ENCODE data around the gene TNIK.

TNIK gene

GRCh38 chr3:171274222-171274621 is 186.0 kb downstream of the TNIK start:
- no peak for DNase-seq

- DNase-seq = no peak
These were observed 189.7 kb downstream of the TNIK start for GRCh38 chr3:171270541-171270940.

GRCh38 chr3:171269542-171269941 is 190.7 kb downstream of the TNIK start:
- no peak for DNase-seq

GRCh38 chr3:171268677-171269076 is 191.5 kb downstream of the TNIK start:
- DNase-seq = no peak

GRCh38 chr3:171267104-171267503 is 193.1 kb downstream of the TNIK start:
- no peak for DNase-seq

GRCh38 chr3:171266740-171267073 is 193.5 kb downstream of the TNIK start:
- no peak for DNase-seq

- no peak for DNase-seq
These were observed 194.0 kb downstream of the TNIK start for GRCh38 chr3:171266034-171266739.

- no peak for DNase-seq
These were observed 195.4 kb downstream of the TNIK start for GRCh38 chr3:171264758-171265157.

- DNase-seq = no peak
These were observed 197.8 kb downstream of the TNIK start for GRCh38 chr3:171262431-171262830.

- no peak for DNase-seq
These were observed 198.7 kb downstream of the TNIK start for GRCh38 chr3:171261487-171261886.

- DNase-seq = no peak
These were observed 199.3 kb downstream of the TNIK start for GRCh38 chr3:171260899-171261298.

GRCh38 chr3:171260466-171260865 is 199.7 kb downstream of the TNIK start:
- no peak for DNase-seq

GRCh38 chr3:171258316-171258715 is 201.9 kb downstream of the TNIK start:
- DNase-seq = no peak

- no peak for DNase-seq
These were observed 202.7 kb downstream of the TNIK start for GRCh38 chr3:171257251-171258203.

GRCh38 chr3:171256445-171257250 is 203.6 kb downstream of the TNIK start:
- no peak for DNase-seq

GRCh38 chr3:171255236-171255806 is 204.9 kb downstream of the TNIK start:
- no peak for DNase-seq

- no peak for DNase-seq
These were observed 205.9 kb downstream of the TNIK start for GRCh38 chr3:171254315-171254714.

- DNase-seq = no peak
These were observed 208.4 kb downstream of the TNIK start for GRCh38 chr3:171251835-171252234.

GRCh38 chr3:171250444-171250843 is 209.8 kb downstream of the TNIK start:
- DNase-seq = no peak

- DNase-seq = no peak
These were observed 211.0 kb downstream of the TNIK start for GRCh38 chr3:171249245-171249644.

GRCh38 chr3:171248426-171249111 is 211.6 kb downstream of the TNIK start:
- no peak for DNase-seq

All from cerebellar nuclear complex (tissue), 1 donor.